Mucosa of rectum (tissue), 2 donors: ENCODE data around the gene CDH13.

Source experiments
- H3K27ac ChIP-seq, 2 donors: one replicate each; pipeline ENCODE4 v1.7.0; 2013; ENCODE audit warnings: inconsistent platforms in 2 of 2, low read depth in 2 of 2, low read length in 2 of 2
- H3K27me3 ChIP-seq, 2 donors: one replicate each; pipeline ENCODE4 v1.7.0; 2013; ENCODE audit warnings: low read length in 2 of 2; ENCODE audit not compliant: control insufficient read depth in 2 of 2, insufficient read depth in 2 of 2
- H3K36me3 ChIP-seq, 2 donors: one replicate each; pipeline ENCODE4 v1.7.0; 2013; ENCODE audit warnings: low read length in 2 of 2; ENCODE audit not compliant: control insufficient read depth in 2 of 2, insufficient read depth in 2 of 2
- H3K4me1 ChIP-seq, 2 donors: one replicate each; pipeline ENCODE4 v1.7.0; 2013; ENCODE audit warnings: low read length in 2 of 2, mild to moderate bottlenecking in 1 of 2; ENCODE audit not compliant: control insufficient read depth in 2 of 2, insufficient read depth in 2 of 2
- H3K4me3 ChIP-seq, 2 donors: one replicate each; pipeline ENCODE4 v1.7.0; 2013; ENCODE audit warnings: low read length in 2 of 2
- H3K9ac ChIP-seq, 2 donors: one replicate each; pipeline ENCODE4 v1.7.0; 2013; ENCODE audit warnings: low read length in 2 of 2, low read depth in 1 of 2, mild to moderate bottlenecking in 1 of 2
- H3K9me3 ChIP-seq, 2 donors: one replicate each; pipeline ENCODE4 v1.7.0; 2013; ENCODE audit warnings: low read length in 2 of 2; ENCODE audit not compliant: control insufficient read depth in 2 of 2
- donor health status: healthy.
- donor health status: Normal muscosa, but diverticular disease.

Gene CDH13

DNA sequence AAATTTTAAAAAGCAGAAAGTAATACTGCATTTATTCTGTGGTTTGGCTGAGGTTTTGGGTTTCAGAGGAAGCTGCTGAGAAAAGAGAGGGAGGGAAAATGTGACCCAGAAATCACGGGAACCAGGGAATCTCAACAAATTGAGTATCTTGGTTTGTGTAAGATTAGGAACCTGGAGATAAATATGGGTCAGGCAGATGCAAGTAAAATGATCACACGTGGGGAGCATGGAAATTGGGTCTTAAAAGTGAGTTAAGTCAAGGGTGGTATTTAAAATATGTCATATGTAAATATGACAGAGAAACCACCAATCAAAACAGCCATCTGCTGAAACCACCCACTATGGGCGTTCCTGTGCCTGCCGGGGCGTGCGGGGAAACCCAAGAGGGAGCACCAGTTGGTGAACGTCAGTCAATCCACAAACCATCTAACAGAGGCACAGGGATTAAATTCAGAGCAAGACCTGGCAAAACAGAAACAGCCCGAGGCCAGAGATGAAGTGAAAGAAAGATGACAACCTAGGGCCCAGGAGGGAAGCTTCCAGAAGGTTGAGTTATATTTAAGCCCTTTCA, 33.4 kb downstream of the CDH13 start:
- no peak overlapping the region for H3K27ac ChIP-seq

DNA sequence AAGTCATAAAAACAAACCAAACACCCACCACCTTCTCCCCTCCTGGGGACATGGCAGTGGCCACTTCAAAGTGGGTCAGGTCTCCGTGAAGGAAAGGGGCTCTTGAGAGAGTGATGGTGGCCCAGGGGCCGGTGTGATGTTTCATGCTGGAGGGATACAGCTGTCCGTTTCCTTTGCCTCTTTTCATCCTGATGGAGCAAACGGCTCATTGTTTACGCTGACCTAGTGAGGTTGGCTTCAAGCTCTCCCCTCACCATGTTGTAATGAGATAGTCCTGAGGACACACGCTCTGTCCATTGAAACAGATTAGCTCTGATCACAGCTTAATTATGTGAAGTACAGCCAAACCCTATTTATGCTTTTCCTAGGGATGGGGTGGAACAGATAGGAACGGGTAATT, 34.2 kb downstream of the CDH13 start:
- H3K27ac ChIP-seq, result no peak overlapping the region
- H3K4me1 ChIP-seq, result no peaks in the 10 kb centered on the region
- no peak overlapping the region for H3K4me3 ChIP-seq
- no peaks in the 10 kb centered on the region for H3K36me3 ChIP-seq
- H3K9ac ChIP-seq, result no peak overlapping the region
- no peaks in the 10 kb centered on the region for H3K27me3 ChIP-seq
- H3K9me3 ChIP-seq, result no peaks in the 10 kb centered on the region

More for the DNA sequence above, 33.4 kb downstream of the CDH13 start:
- Histone ChIP-seq H3K36me3 (no peaks in the 10 kb centered on the region), H3K27me3 (no peaks in the 10 kb centered on the region), H3K4me3 (no peak overlapping the region), H3K4me1 (peaks cover 0 to under 1% of the 10 kb centered on the region in 2 donors), H3K9ac (no peak overlapping the region), H3K9me3 (no peaks in the 10 kb centered on the region)

DNA sequence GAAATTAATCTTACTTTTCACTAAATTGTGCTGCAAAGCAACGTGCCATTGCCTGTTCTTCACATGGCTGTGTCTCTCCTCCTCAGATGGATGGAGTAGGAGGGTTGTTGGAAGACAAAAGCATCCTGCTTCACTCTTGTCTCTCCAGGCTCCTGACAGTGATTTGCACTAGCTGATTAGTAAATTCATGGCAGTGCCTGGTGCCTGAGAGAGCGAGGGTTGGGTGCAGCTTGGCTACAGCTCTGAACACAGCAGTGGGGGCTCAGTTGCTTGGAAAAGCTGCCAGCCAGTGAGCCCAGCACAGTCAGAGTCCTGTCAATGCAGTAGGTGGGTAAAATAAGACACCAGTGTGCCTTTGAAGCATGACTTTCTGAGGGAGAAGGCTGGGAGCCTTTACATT, 37.4 kb downstream of the CDH13 start:
- no peaks in the 10 kb centered on the region for H3K36me3 ChIP-seq
- H3K4me3 ChIP-seq, result no peak overlapping the region
- H3K9ac ChIP-seq, result no peak overlapping the region
- no peaks in the 10 kb centered on the region for H3K9me3 ChIP-seq
- H3K4me1 ChIP-seq, result no peaks in the 10 kb centered on the region
- H3K27me3 ChIP-seq, result no peaks in the 10 kb centered on the region
- no peak overlapping the region for H3K27ac ChIP-seq

DNA sequence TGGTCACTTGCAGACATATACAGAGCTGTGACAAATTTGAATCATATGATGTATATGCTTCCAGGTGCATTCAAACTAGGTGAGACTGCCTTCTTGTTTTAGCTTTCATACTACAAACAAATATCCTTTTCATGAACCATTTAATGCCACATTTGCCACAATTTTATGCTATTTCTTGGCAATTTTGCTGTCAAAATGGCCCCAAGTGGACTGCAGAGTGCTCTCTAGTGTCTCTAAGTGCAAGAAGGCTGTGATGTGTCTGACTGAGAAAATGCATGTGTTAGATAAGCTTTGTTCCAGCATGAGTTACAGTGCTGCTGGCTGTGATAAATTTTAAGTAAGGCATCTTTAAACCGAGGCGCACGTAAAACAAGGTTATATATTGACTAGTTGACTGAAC, 38.3 kb downstream of the CDH13 start:
- H3K27ac ChIP-seq, result no peak overlapping the region
- no peaks in the 10 kb centered on the region for H3K36me3 ChIP-seq
- no peaks in the 10 kb centered on the region for H3K27me3 ChIP-seq
- H3K9me3 ChIP-seq, result no peaks in the 10 kb centered on the region
- no peaks in the 10 kb centered on the region for H3K4me1 ChIP-seq
- no peak overlapping the region for H3K9ac ChIP-seq
- H3K4me3 ChIP-seq, result no peak overlapping the region

DNA sequence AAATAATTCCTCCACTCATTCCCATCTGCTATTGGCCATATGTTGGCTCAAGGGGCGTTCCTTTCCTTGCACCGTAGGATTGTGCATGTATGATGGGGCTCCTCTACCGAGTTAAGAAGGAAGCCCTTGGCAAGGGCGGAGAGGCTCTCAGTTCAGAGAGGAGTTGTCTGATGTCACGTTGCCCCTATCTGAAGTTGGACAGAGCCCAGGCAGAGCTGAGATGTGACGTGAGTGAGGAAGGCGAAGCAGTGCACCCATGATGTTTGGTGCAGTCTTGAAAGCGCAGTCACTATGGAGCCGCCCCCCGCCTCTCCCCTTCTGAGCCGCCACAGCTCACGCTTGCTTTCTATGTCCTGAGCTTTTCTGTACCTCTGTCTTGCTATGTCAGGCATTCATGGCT, 40.7 kb downstream of the CDH13 start:
- H3K9ac ChIP-seq, result no peak overlapping the region
- H3K27ac ChIP-seq, result no peak overlapping the region
- H3K9me3 ChIP-seq, result no peaks in the 10 kb centered on the region
- no peaks in the 10 kb centered on the region for H3K27me3 ChIP-seq
- no peaks in the 10 kb centered on the region for H3K36me3 ChIP-seq
- H3K4me3 ChIP-seq, result no peak overlapping the region
- no peaks in the 10 kb centered on the region for H3K4me1 ChIP-seq

DNA sequence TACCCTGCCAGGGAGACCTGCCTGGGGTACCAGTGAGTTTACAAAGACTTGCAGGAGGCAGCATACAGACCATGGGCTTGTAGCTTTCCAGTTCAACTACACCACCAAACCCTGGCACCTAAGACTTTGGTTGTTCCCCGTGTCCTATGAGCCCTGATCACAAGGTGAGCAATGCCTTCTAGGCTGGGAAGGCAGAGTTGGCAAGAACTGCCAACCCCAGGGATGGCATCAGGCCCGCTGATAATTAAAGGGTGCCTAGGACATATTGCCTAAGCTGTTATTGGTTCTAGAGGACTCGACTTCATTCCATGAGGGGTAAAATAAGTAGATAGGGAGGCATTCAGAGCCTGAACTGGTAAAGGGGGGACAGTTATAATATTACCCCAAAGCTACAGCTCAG, 41.3 kb downstream of the CDH13 start:
- no peaks in the 10 kb centered on the region for H3K9me3 ChIP-seq
- H3K4me1 ChIP-seq, result no peaks in the 10 kb centered on the region
- no peak overlapping the region for H3K9ac ChIP-seq
- H3K27me3 ChIP-seq, result no peaks in the 10 kb centered on the region
- no peaks in the 10 kb centered on the region for H3K36me3 ChIP-seq
- no peak overlapping the region for H3K27ac ChIP-seq
- no peak overlapping the region for H3K4me3 ChIP-seq

DNA sequence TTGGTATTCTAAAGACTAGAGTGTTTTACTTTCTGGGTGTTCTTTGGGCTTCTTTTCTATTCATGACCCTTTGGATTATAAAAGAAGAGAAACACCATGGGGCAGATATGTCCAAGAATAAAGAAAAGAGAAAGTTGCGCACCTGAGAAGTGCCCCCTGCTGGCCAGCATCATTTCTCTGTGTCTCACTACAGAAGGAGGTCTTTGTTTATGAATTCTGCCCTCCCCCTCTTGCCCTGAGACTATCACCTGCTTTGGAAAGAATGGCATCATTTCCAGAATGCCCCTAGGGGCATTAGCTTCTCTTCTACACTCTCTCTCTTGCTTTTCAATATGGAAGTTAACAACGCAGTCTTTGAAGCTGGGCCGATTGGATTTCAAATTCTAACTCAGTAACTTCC, 45.0 kb downstream of the CDH13 start:
- no peaks in the 10 kb centered on the region for H3K4me1 ChIP-seq
- no peaks in the 10 kb centered on the region for H3K27me3 ChIP-seq
- no peak overlapping the region for H3K4me3 ChIP-seq
- no peaks in the 10 kb centered on the region for H3K36me3 ChIP-seq
- no peak overlapping the region for H3K9ac ChIP-seq
- H3K9me3 ChIP-seq, result no peaks in the 10 kb centered on the region
- no peak overlapping the region for H3K27ac ChIP-seq

DNA sequence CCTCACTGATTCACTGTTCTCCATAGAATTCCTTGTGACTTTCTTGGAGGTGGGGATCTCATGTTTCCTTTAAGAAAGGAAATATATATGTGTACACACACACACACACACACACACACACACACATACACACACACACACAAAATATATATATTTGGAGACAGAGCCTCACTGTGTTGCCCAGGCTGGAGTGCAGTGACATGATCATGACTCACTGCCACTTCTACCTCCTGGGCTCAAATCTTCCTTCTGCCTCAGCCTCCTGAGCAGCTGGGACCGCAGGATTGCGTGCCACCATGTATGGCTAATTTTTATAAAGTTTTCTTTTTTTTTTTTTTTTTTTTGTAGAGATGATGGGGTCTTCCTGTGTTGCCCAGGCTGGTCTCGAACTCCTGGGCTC, 45.9 kb downstream of the CDH13 start:
- H3K36me3 ChIP-seq, result no peaks in the 10 kb centered on the region
- H3K27me3 ChIP-seq, result no peaks in the 10 kb centered on the region
- no peak overlapping the region for H3K27ac ChIP-seq
- no peaks in the 10 kb centered on the region for H3K9me3 ChIP-seq
- H3K4me1 ChIP-seq, result no peaks in the 10 kb centered on the region
- H3K9ac ChIP-seq, result no peak overlapping the region
- no peak overlapping the region for H3K4me3 ChIP-seq

DNA sequence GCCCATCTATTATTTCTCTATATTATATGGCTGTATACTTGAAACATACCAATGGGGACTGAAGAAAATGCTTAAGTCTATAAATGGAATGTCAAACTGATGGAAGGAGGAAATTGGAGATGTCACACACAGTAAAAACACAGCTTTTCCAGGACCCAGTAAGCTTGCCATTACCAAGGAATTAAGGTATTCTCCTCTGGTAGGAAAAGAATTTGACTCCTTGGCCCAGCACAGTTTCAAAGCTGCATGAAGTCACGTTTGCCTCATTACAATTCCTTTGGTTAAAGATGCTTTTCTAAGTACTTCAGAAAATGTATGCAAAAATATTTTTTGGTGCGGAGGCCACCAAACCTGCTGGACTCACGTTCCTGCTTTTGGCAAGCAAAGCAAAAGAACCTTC, 48.5 kb downstream of the CDH13 start:
- Histone ChIP-seq H3K4me3 (no peak overlapping the region), H3K9me3 (no peaks in the 10 kb centered on the region), H3K36me3 (no peaks in the 10 kb centered on the region), H3K9ac (no peak overlapping the region), H3K27ac (no peak overlapping the region), H3K4me1 (no peaks in the 10 kb centered on the region), H3K27me3 (no peaks in the 10 kb centered on the region)

DNA sequence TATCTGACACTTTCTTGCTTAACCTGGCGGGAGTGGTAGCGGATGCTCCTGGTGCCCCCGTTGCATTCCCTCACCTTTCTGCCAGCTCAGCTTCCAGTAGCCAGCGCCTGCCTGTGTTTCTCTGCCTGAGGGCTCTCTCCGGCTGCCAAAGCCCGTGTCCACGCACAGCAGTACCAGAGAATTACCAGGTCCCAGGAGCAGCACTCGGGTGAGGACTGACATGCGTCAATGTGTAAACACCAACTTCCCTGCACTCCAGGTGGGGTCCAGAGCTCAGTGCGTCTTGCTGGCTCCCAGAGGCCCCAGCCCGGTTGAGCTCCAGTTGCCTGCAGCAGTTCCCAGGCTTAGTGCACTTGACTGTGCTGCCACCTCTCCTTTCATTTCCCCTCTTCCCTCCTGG, 54.8 kb downstream of the CDH13 start:
- Histone ChIP-seq H3K36me3 (no peaks in the 10 kb centered on the region), H3K4me3 (no peak overlapping the region), H3K9me3 (no peaks in the 10 kb centered on the region), H3K9ac (no peak overlapping the region), H3K4me1 (no peaks in the 10 kb centered on the region), H3K27me3 (no peaks in the 10 kb centered on the region), H3K27ac (no peak overlapping the region)

DNA sequence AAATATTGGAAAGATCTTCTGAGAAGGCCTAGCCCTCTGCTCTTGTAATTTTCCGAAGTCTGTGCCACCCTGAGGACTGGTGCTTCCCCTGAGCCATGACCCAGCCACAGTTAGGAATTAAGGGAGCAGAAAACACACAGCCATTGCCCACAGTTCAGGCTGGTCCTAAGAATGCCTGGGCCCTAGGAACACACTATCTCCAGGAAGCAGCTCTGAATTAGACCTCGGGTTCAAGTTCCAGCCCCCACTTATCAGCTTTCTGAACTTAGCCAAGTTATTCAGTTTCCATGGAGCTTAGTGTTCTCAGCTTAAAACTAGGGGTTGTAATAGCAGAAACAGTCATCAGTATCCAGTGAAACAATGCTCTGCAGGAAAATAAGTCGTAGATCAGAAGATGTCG, 56.0 kb downstream of the CDH13 start:
- Histone ChIP-seq H3K9ac (no peak overlapping the region), H3K36me3 (no peaks in the 10 kb centered on the region), H3K9me3 (no peaks in the 10 kb centered on the region), H3K4me1 (no peaks in the 10 kb centered on the region), H3K27me3 (no peaks in the 10 kb centered on the region), H3K27ac (no peak overlapping the region), H3K4me3 (no peak overlapping the region)
